SK-N-SH treated with all-trans-retinoic acid at 6 μM for 48 hours (cell line): Measurements from ENCODE around the gene IQSEC2.
A peak's percentile ranks its signal among the peaks of the same experiment; 100 is the strongest.

Experiments used
- ATAC-seq: fragments of 200-7000 bp; cut with Tn5 transposase; 3 replicates; pipeline ENCODE4 v1.9.1; 2020; ENCODE audit warnings: mild to moderate bottlenecking, moderate library complexity
- ARNTL ChIP-seq: fragments of 450-650 bp; formaldehyde crosslinking; IDR thresholded peaks from 2 replicates; pipeline ENCODE4 v1.5.0; 2020; ENCODE audit warnings: low read depth, mild to moderate bottlenecking, moderate library complexity, borderline replicate concordance
- BACH2 ChIP-seq: fragments of 250-450 bp; sonication (Bioruptor Pico); IDR thresholded peaks from 2 replicates; pipeline ENCODE4 v1.9.0; 2021; ENCODE audit warnings: mild to moderate bottlenecking, borderline replicate concordance
- ESRRG ChIP-seq: fragments of 250-450 bp; sonication (Bioruptor Pico); IDR thresholded peaks from 2 replicates; pipeline ENCODE4 v1.6.1; 2021; ENCODE audit warnings: mild to moderate bottlenecking
- GLIS3 ChIP-seq: fragments of 250-450 bp; sonication (Bioruptor Pico); IDR thresholded peaks from 2 replicates; pipeline ENCODE4 v1.5.0; 2020; ENCODE audit warnings: mild to moderate bottlenecking, moderate library complexity
- ISL1 ChIP-seq: fragments of 250-450 bp; sonication (Bioruptor Pico); IDR thresholded peaks from 2 replicates; pipeline ENCODE4 v2.1.2; 2022; ENCODE audit warnings: mild to moderate bottlenecking, moderate library complexity
- OSR1 ChIP-seq: fragments of 250-450 bp; sonication (Bioruptor Pico); IDR thresholded peaks from 2 replicates; pipeline ENCODE4 v1.8.0; 2022; ENCODE audit warnings: moderate library complexity, mild to moderate bottlenecking, inconsistent platforms
- PPARA ChIP-seq: fragments of 250-450 bp; sonication (Bioruptor Pico); IDR thresholded peaks from 2 replicates; pipeline ENCODE4 v1.5.0; 2020; ENCODE audit warnings: mild to moderate bottlenecking, borderline replicate concordance
- RARB ChIP-seq: fragments of 250-450 bp; sonication (Bioruptor Pico); IDR thresholded peaks from 2 replicates; pipeline ENCODE4 v1.8.0; 2021; ENCODE audit warnings: mild to moderate bottlenecking, moderate library complexity
- SNAI2 ChIP-seq: fragments of 250-450 bp; sonication (Bioruptor Pico); IDR thresholded peaks from 2 replicates; pipeline ENCODE4 v1.5.0; 2020; ENCODE audit warnings: mild to moderate bottlenecking, moderate library complexity
- TCF4 ChIP-seq: fragments of 250-450 bp; sonication (Bioruptor Pico); IDR thresholded peaks from 2 replicates; pipeline ENCODE4 v1.8.0; 2021; ENCODE audit warnings: mild to moderate bottlenecking, moderate library complexity, borderline replicate concordance
- TOX ChIP-seq: fragments of 250-450 bp; sonication (Bioruptor Pico); IDR thresholded peaks from 2 replicates; pipeline ENCODE4 v1.8.0; 2021; ENCODE audit warnings: mild to moderate bottlenecking, moderate library complexity, borderline replicate concordance
- ZC3H10 ChIP-seq: fragments of 250-450 bp; sonication (Bioruptor Pico); IDR thresholded peaks from 2 replicates; pipeline ENCODE4 v1.5.1; 2021; ENCODE audit warnings: mild to moderate bottlenecking, moderate library complexity
- ZFP3 ChIP-seq: fragments of 250-450 bp; sonication (Bioruptor Pico); IDR thresholded peaks from 2 replicates; pipeline ENCODE4 v1.5.0; 2020; ENCODE audit warnings: mild to moderate bottlenecking, moderate library complexity
- ZFP30 ChIP-seq: fragments of 450-650 bp; formaldehyde crosslinking; IDR thresholded peaks from 2 replicates; pipeline ENCODE4 v1.5.0; 2022; ENCODE audit warnings: mild to moderate bottlenecking, moderate library complexity
- ZNF565 ChIP-seq: fragments of 450-650 bp; formaldehyde crosslinking; conservative IDR thresholded peaks from 2 replicates; pipeline ENCODE4 v1.5.0; 2020; ENCODE audit warnings: low read depth, mild to moderate bottlenecking, moderate library complexity
- ZNF70 ChIP-seq: fragments of 450-650 bp; formaldehyde crosslinking; IDR thresholded peaks from 2 replicates; pipeline ENCODE4 v1.5.0; 2020; ENCODE audit warnings: mild to moderate bottlenecking, moderate library complexity
- ZNF8 ChIP-seq: fragments of 450-650 bp; formaldehyde crosslinking; IDR thresholded peaks from 2 replicates; pipeline ENCODE4 v1.5.0; 2020; ENCODE audit warnings: mild to moderate bottlenecking, moderate library complexity
- TF ChIP-seq, protein P1 (sequence below): fragments of 250-450 bp; sonication (Bioruptor Pico); IDR thresholded peaks from 2 replicates; pipeline ENCODE4 v1.5.0; 2020; ENCODE audit warnings: mild to moderate bottlenecking, moderate library complexity
- TF ChIP-seq, protein P2 (sequence below): fragments of 250-450 bp; sonication (Bioruptor Pico); IDR thresholded peaks from 2 replicates; pipeline ENCODE4 v1.8.0; 2021; ENCODE audit warnings: low read depth, mild to moderate bottlenecking, moderate library complexity, borderline replicate concordance
- TF ChIP-seq, protein P3 (sequence below): fragments of 250-450 bp; sonication (Bioruptor Pico); IDR thresholded peaks from 2 replicates; pipeline ENCODE4 v1.8.0; 2020; ENCODE audit warnings: mild to moderate bottlenecking, moderate library complexity, borderline replicate concordance
- TF ChIP-seq, protein P4 (sequence below): fragments of 250-450 bp; sonication (Bioruptor Pico); IDR thresholded peaks from 2 replicates; pipeline ENCODE4 v1.5.1; 2021; ENCODE audit warnings: mild to moderate bottlenecking, moderate library complexity
- TF ChIP-seq, protein P5 (sequence below): fragments of 250-450 bp; sonication (Bioruptor Pico); IDR thresholded peaks from 2 replicates; pipeline ENCODE4 v1.5.1; 2020; ENCODE audit warnings: low read depth, mild to moderate bottlenecking, moderate library complexity

The IQSEC2 gene

DNA sequence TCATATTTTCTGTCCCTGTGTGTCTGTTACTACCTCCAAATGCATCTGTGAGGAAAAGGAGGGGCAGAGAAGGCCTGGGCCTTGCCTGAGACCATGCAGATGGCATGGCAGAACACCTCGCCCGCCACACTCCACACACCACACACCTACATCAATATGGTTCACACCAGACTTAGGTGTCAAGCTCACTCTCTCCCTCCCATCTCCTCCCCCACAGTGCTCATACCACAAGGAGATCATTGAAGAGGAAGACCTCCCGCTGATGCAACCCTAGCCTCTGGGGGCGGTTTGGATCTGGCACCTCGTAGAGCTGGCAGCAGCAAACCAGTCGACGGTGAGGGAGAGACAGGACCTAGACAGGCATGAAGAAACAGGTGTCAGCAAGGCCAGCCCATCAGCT is 39.8 kb downstream of the IQSEC2 start:
- TF ChIP-seq OSR1 (CRISPR knock-in tag), result no peak
- TF ChIP-seq TOX, result no peak
- no peak for TF ChIP-seq RARB
- no peak for TF ChIP-seq ZFP30 (CRISPR knock-in tag)
- TF ChIP-seq ISL1 (CRISPR knock-in tag), result no peak
- no peak for TF ChIP-seq ZC3H10 (CRISPR knock-in tag)
- TF ChIP-seq ESRRG, result no peak
- no peak for TF ChIP-seq ZNF70 (CRISPR knock-in tag)
- no peak for ATAC-seq

DNA sequence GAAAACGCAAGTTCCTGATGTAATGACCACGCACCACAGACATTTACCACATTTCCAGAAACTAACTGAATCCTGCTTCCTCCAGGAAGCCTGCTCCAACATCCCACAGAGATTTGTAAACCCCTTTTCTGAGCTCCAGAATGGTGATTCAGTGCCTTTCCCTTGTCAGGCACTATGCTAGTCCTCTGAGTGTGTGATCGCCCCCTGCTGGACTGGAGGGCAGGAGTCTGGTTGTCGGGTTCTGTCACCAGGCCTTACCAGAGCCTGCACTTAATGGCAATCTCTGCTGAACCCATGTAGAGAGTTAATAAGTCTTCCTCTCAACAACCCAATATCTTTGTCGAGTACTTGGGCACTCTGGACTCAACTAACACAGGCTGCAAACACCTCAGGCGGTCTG is 41.9 kb downstream of the IQSEC2 start:
- TF ChIP-seq ZNF8 (CRISPR knock-in tag) (no peak), RARB (no peak), TOX (no peak), ESRRG (no peak), TCF4 (no peak)
- TF ChIP-seq, protein P1, sequence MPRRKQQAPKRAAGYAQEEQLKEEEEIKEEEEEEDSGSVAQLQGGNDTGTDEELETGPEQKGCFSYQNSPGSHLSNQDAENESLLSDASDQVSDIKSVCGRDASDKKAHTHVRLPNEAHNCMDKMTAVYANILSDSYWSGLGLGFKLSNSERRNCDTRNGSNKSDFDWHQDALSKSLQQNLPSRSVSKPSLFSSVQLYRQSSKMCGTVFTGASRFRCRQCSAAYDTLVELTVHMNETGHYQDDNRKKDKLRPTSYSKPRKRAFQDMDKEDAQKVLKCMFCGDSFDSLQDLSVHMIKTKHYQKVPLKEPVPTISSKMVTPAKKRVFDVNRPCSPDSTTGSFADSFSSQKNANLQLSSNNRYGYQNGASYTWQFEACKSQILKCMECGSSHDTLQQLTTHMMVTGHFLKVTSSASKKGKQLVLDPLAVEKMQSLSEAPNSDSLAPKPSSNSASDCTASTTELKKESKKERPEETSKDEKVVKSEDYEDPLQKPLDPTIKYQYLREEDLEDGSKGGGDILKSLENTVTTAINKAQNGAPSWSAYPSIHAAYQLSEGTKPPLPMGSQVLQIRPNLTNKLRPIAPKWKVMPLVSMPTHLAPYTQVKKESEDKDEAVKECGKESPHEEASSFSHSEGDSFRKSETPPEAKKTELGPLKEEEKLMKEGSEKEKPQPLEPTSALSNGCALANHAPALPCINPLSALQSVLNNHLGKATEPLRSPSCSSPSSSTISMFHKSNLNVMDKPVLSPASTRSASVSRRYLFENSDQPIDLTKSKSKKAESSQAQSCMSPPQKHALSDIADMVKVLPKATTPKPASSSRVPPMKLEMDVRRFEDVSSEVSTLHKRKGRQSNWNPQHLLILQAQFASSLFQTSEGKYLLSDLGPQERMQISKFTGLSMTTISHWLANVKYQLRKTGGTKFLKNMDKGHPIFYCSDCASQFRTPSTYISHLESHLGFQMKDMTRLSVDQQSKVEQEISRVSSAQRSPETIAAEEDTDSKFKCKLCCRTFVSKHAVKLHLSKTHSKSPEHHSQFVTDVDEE (CRISPR knock-in tag), result no peak
- peak; percentile 75 for ATAC-seq

DNA sequence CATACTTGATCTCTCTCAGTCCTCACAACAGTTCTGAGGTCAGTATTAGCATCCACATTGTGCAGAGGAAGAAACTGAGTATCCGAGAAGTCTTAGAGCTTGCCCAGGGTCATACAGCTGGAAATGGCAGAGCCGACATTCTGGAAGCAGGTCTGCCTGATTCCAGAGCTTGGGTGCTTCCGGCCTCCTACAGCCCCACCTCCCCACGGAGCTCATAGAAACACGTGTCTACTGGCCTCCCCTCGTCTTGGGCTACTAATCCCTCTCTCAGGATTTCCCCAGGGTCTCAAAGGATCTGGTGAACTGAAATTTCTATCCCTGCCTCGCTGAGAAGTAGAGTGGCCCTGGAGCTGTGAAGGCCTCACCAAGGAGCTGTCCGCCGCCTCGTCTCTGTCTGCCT is 44.3 kb downstream of the IQSEC2 start:
- ATAC-seq, result no peak
- TF ChIP-seq ARNTL (CRISPR knock-in tag) (no peak), GLIS3 (CRISPR knock-in tag) (no peak), ZNF8 (CRISPR knock-in tag) (no peak), RARB (no peak), ZNF70 (CRISPR knock-in tag) (no peak), SNAI2 (no peak), ZNF565 (CRISPR knock-in tag) (no peak), BACH2 (CRISPR knock-in tag) (no peak), ESRRG (no peak), ZC3H10 (CRISPR knock-in tag) (no peak), ZFP3 (CRISPR knock-in tag) (no peak), ISL1 (CRISPR knock-in tag) (no peak), PPARA (no peak)
- TF ChIP-seq, protein P2, sequence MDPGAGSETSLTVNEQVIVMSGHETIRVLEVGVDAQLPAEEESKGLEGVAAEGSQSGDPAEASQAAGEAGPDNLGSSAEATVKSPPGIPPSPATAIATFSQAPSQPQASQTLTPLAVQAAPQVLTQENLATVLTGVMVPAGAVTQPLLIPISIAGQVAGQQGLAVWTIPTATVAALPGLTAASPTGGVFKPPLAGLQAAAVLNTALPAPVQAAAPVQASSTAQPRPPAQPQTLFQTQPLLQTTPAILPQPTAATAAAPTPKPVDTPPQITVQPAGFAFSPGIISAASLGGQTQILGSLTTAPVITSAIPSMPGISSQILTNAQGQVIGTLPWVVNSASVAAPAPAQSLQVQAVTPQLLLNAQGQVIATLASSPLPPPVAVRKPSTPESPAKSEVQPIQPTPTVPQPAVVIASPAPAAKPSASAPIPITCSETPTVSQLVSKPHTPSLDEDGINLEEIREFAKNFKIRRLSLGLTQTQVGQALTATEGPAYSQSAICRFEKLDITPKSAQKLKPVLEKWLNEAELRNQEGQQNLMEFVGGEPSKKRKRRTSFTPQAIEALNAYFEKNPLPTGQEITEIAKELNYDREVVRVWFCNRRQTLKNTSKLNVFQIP (CRISPR knock-in tag), result no peak
- TF ChIP-seq, protein P3, sequence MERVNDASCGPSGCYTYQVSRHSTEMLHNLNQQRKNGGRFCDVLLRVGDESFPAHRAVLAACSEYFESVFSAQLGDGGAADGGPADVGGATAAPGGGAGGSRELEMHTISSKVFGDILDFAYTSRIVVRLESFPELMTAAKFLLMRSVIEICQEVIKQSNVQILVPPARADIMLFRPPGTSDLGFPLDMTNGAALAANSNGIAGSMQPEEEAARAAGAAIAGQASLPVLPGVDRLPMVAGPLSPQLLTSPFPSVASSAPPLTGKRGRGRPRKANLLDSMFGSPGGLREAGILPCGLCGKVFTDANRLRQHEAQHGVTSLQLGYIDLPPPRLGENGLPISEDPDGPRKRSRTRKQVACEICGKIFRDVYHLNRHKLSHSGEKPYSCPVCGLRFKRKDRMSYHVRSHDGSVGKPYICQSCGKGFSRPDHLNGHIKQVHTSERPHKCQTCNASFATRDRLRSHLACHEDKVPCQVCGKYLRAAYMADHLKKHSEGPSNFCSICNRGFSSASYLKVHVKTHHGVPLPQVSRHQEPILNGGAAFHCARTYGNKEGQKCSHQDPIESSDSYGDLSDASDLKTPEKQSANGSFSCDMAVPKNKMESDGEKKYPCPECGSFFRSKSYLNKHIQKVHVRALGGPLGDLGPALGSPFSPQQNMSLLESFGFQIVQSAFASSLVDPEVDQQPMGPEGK, result no peak
- TF ChIP-seq, protein P1 (CRISPR knock-in tag), result no peak
- TF ChIP-seq, all 23 proteins: peak for 0

DNA sequence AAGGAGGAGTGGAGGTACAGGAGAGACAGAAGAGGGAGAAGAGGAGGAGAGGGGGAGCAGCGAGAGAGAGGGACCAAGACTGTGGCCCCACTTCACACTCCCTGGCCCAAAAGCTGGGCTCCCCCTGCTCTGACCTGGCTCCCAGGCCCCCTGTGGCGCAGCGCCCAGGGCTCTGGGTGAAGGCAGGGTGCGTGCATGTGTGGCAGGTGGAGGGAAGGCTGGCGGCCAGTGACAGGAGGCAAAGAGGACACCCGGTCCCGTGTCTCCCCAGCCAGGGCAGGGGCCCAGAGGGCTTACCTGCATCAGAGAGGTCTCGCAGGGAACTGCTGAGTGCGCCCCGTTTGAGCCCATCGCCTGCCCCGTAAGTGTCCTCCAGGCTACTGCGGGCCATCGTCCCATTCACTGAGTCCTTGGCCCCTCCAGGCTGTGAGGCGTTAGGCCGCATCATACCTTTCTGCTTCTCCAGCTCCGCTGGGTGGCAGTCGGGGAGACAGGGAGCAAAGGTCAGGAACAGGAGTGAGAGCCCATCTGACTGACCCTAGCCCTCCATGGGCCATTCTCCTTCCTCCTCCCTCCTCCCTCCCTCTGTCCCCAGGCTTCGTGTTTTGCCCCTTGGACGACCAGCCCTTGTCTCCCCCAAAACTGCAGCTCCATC is 45.2 kb downstream of the IQSEC2 start:
- no peak for ATAC-seq
- TF ChIP-seq ARNTL (CRISPR knock-in tag) (no peak), TOX (no peak), ZFP30 (CRISPR knock-in tag) (no peak), ZNF8 (CRISPR knock-in tag) (no peak), PPARA (no peak), GLIS3 (CRISPR knock-in tag) (no peak), ZNF565 (CRISPR knock-in tag) (no peak), OSR1 (CRISPR knock-in tag) (no peak), SNAI2 (no peak), ZFP3 (CRISPR knock-in tag) (no peak), TCF4 (no peak)
- TF ChIP-seq, protein P4, sequence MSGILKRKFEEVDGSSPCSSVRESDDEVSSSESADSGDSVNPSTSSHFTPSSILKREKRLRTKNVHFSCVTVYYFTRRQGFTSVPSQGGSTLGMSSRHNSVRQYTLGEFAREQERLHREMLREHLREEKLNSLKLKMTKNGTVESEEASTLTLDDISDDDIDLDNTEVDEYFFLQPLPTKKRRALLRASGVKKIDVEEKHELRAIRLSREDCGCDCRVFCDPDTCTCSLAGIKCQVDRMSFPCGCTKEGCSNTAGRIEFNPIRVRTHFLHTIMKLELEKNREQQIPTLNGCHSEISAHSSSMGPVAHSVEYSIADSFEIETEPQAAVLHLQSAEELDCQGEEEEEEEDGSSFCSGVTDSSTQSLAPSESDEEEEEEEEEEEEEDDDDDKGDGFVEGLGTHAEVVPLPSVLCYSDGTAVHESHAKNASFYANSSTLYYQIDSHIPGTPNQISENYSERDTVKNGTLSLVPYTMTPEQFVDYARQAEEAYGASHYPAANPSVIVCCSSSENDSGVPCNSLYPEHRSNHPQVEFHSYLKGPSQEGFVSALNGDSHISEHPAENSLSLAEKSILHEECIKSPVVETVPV (CRISPR knock-in tag), result no peak
- TF ChIP-seq, protein P5, sequence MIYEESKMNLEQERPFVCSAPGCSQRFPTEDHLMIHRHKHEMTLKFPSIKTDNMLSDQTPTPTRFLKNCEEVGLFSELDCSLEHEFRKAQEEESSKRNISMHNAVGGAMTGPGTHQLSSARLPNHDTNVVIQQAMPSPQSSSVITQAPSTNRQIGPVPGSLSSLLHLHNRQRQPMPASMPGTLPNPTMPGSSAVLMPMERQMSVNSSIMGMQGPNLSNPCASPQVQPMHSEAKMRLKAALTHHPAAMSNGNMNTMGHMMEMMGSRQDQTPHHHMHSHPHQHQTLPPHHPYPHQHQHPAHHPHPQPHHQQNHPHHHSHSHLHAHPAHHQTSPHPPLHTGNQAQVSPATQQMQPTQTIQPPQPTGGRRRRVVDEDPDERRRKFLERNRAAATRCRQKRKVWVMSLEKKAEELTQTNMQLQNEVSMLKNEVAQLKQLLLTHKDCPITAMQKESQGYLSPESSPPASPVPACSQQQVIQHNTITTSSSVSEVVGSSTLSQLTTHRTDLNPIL (CRISPR knock-in tag), result no peak
